ENCODE results near the gene RAB3GAP1. TPM values are rescaled to one million over a fixed set of nuclear protein-coding genes. Genes with fewer than 3 reads are reported as not detected.
"Not testable (repeated sequence)": the region's sequence is repeated elsewhere in the genome, so short reads cannot be mapped to it uniquely, and the experiment has no call there.

The RAB3GAP1 gene
- total RNA-seq, 1 donor from 2014 or later = 31.0 TPM

DNA sequence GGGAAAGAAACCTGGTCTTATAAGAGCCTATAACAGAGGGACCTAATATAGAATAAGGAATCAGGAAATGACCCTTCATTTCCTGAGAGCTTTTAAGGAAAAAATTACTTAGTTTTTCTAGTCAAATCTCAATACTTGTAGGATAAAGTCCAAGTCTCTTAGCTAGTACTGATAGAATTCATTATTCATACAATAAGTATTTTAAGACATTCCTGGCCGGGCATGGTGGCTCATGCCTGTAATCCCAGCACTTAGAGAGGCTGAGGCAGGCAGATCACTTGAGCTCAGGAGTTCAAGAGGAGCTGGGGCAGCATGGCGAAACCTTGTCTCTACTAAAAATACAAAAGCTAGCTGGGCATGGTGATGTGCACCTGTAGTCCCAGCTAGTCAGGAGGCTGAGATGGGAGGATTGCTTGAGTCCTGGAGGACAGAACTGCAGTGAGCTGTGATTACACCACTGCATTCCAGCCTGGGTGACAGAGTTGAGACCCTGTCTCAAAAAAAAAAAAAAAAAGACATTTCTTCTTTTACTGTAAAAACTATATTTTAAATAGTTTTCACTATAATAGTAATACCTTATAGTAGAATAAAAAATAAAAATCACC, 3.2 kb downstream of the RAB3GAP1 start:
- peak; percentile 47 for ATAC-seq

GRCh38 chr2:135056790-135057189, 4.7 kb downstream of the RAB3GAP1 start:
- ATAC-seq = no peak

DNA sequence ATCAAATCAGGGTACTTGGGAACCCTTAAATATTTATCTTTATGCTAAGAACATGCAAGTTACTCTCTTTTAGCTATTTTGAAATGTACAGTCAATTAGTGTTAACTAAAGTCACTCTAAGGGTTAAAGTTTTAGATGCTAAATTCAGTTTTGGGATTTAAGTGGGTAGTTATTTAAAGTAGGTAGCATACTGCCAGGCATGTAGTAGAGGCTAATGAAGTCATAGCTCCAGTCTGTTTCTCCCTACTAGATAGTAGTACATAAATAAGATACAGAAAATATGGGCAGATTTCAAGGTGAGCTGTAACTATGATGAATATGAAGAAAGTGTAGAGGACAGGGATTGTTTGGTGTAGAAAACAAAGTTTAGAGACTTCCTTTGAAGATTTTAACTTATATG, 7.5 kb downstream of the RAB3GAP1 start:
- ATAC-seq = no peak

DNA sequence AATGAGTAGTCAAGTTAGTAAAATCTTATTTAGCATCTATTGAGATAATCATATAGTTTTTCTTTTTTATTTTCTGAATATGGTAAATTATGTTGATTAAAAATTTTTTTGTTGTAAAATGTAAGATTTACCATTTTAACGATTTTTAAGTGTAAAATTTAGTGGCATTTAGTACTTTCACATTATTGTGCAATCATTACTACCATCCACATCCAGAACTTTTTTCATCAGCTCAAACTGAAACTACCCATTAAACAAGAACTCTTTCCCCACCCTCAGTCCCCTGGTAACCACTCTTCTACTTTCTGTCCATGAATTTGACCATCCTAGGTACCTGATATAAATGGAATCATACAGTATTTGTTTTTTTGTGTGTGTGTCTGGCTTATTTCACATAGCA, 11.1 kb downstream of the RAB3GAP1 start:
- no peak for ATAC-seq

DNA sequence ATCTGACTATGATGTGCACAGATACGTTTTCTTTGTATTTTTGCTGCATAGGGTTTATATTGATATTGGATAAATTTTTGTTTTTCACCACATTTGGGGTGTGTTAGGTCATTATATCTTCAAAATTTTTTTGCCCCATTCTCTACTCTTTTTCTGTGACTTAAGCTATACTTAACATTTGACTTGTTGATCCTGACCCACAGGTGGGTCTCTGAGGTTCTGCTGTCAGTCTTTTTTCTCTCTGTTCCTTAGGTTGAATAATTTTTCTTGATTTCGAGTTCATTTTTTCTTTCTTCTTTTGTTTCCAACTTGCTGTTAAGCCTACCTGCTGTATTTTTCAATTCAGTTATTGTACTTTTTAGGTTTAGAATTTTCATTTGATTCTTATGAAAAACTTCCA, 12.1 kb downstream of the RAB3GAP1 start:
- ATAC-seq = no peak

DNA sequence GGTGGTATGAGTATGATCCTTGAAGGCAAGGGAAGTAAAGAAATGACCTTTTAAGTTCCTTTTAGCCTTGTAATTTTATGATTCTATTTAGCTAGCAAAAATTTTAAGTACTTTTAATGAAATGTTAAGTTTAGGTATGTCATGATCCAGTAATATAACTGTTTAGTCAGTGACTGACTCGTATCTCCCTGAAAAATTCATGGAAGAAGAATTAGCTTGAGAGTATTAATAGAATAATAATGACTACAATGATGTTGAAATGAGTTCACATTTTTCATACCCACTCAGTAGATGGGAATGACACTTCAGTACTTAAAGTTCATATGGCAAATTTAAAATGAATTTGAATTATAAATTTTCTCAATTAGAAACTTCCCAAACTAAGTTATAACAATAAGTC, 14.6 kb downstream of the RAB3GAP1 start:
- ATAC-seq = no peak

GRCh38 chr2:135072125-135072997, 20.3 kb downstream of the RAB3GAP1 start:
- ATAC-seq = no peak

DNA sequence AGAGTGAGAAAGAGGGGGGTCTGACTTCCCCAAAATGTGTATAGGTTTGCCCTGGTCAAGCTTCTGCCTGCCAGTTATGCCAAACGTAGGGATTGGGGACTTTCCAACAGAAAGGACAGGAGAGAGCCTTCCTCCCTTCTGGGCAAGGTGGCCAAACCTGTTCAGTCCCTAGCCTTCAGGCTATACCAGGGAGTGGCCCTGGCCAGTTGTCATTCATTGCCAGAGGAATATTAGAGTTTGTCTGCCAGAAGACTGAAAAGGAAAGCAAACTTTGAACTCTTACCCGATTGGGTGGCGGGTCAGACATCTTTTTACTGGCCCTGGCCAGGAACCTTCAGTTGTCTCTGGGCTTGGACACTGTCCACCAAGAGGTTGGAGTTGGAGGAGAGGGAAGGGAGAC, 22.1 kb downstream of the RAB3GAP1 start:
- ATAC-seq = peak; percentile 87

DNA sequence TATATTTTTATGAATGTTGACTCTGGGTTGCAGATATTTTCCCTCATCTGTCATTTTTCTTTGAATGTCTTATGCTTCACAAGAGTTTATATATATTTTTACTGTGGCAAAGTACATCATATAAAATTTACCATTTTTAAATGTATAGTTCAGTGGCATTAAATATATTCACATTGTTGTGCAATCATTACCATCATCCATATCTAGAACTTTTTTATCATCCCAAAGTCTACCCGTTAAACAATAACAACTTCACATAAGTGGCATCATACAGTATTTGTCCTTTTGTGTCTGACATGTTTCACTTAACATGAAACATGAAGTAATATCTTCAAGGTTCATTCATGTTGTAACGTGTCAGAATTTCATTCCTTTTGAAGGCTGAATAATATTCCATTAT, 24.5 kb downstream of the RAB3GAP1 start:
- ATAC-seq = no peak

- ATAC-seq = no peak
These were observed 26.3 kb downstream of the RAB3GAP1 start for GRCh38 chr2:135078417-135078816.

- no peak for ATAC-seq
These were observed 34.1 kb downstream of the RAB3GAP1 start for GRCh38 chr2:135086222-135086621.

GRCh38 chr2:135089597-135089996, 37.5 kb downstream of the RAB3GAP1 start:
- ATAC-seq = not testable (repeated sequence)

- ATAC-seq = no peak
These were observed 39.6 kb downstream of the RAB3GAP1 start for GRCh38 chr2:135091681-135092080.

DNA sequence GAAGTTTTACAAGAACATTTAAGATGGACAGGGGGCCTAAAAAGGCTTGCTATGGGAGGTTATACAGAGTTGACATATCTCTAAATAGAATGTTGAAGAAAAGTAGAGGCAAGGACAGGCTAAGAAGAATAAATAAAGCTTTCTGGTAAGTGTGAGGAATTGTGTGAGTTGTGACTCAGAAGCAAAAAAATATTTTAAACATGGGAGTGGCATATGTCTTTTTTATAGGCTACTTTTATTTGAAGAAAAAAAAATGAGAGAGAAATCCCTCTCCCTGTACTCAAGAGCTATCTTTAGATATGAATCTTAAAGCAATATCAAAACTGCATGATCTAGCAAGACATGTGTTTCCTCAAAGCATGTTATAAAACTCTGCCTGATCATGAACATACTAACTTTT, 41.1 kb downstream of the RAB3GAP1 start:
- ATAC-seq = no peak

GRCh38 chr2:135093670-135094330, 41.7 kb downstream of the RAB3GAP1 start:
- no peak for ATAC-seq

GRCh38 chr2:135094508-135094907, 42.4 kb downstream of the RAB3GAP1 start:
- ATAC-seq = no peak

DNA sequence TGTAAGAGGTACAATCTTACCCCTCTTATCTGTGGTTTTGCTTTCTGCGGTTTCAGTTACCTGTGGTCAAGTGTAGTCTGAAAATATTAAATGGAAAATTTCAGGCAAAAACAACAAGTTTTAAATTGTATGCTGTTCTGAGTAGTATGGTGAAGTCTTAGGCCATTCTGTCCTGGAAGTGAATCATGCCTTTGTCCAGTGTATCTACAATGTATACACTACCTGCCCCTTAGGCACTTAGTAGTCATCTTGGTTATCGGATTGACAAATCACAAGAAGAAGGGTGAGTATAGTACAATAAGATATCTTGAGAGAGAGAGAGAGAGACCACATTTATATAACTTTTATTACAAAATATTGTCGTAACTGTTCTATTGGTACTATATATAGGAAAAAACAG, 43.5 kb downstream of the RAB3GAP1 start:
- no peak for ATAC-seq

- ATAC-seq = no peak
These were observed 44.8 kb downstream of the RAB3GAP1 start for GRCh38 chr2:135096665-135097446.

GRCh38 chr2:135097532-135098231, 45.6 kb downstream of the RAB3GAP1 start:
- ATAC-seq = no peak

DNA sequence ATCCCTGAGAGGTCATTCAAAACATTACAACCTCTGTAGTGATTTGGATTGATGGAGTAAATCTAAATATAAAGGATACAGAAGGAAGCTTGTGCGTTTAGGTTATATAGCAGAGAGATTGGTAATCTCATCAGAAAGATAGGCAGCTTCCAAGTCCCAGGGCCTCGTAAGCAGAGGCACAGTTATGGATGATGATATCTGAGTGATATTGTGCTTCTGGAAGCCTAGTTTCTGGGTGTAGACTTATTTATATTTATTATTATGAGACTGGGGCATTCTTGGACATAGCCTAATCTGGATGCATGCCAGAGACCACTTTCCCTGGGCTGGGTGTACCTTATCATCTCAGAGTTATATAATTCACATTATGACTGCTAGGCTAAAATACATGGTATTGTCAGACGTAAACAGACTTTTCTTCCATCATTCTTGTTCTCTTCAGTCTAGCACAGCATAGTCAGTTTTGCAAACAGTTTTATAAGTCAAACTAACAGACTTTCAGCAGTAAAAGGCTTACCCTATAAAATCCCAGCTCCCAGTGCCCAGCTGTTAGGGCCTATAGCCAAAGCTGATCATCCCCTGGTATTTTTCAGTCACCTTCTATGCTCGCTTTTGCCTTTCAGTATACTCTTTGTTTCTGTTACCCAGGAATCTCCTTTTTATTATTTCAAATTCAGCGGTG, 47.9 kb downstream of the RAB3GAP1 start:
- no peak for ATAC-seq

DNA sequence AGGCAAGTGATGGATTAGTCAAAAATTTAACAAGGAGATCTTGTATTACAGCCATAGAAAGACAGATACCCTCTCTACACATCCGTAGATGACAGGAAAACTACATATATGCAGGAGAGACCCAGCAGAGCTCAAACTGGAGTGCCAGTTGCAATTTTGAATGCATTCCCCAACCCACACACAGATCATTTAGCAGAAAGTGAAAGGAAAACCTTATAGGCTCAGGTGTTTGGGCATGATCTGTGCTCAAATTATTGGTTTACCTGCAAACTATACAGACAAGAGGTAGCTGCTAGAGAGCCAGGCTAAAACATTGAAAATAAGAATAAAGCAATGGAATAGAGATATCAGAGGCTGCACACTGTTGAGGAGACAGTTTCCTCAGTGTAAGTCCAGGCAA, 51.8 kb downstream of the RAB3GAP1 start:
- ATAC-seq = no peak
